Activated naive CD8-positive, alpha-beta T cell treated with anti-CD3 and anti-CD28 coated beads, Interleukin-2, amount 10 ng/mL, durations not matched to agents 7 days and 5 days (primary cell): ENCODE measurements around the gene IL1RAPL2. TPM values are rescaled to one million over a fixed set of nuclear protein-coding genes. Genes with fewer than 3 reads are reported as not detected.

ENCODE experiments used
- ATAC-seq: fragments of 150-1000 bp; cut with Tn5 transposase; one replicate; pipeline ENCODE4 v1.10.0; 2021; ENCODE audit warnings: low read depth, moderate library complexity
- POLR2A ChIA-PET: fragments of 350-600 bp; sonication (Branson Sonifier 250); formaldehyde crosslinking; loops from one replicate; lab custom pipeline; 2021; ENCODE audit warnings: antibody characterized with exemption; lab: Charles Lee
- DNase-seq: peaks from one replicate; pipeline ENCODE4 v3.0.0; 2021
- H3K27ac Mint-ChIP-seq: one replicate; pipeline ENCODE4 v1.8.0; 2022; ENCODE audit warnings: mild to moderate bottlenecking, mixed read lengths
- H3K27me3 Mint-ChIP-seq: one replicate; pipeline ENCODE4 v1.8.0; 2022; ENCODE audit warnings: mild to moderate bottlenecking, moderate library complexity, mixed read lengths
- H3K36me3 Mint-ChIP-seq: one replicate; pipeline ENCODE4 v1.8.0; 2021; ENCODE audit warnings: mild to moderate bottlenecking, mixed read lengths
- H3K4me1 Mint-ChIP-seq: one replicate; pipeline ENCODE4 v1.8.0; 2021; ENCODE audit warnings: mixed read lengths
- H3K4me3 Mint-ChIP-seq: one replicate; pipeline ENCODE4 v1.8.0; 2022; ENCODE audit warnings: mild to moderate bottlenecking, moderate library complexity, mixed read lengths
- H3K9me3 Mint-ChIP-seq: one replicate; pipeline ENCODE4 v1.8.0; 2021; ENCODE audit warnings: mixed read lengths
- total RNA-seq, 2 experiments: library from RNA; stranded (reverse); gene quantifications; one replicate each; pipeline ENCODE4 v1.2.3, GENCODE V29; 2021

IL1RAPL2 gene
- total RNA-seq, 2 experiments from 2014 or later, result not detected

- Mint-ChIP-seq H3K36me3 (no peaks in the 10 kb centered on the region), H3K27me3 (no peaks in the 10 kb centered on the region), H3K9me3 (no peaks in the 10 kb centered on the region), H3K4me1 (no peaks in the 10 kb centered on the region), H3K4me3 (no peak overlapping the region), H3K27ac (no peak overlapping the region)
- ATAC-seq, result no peak
- DNase-seq, result no peak
- POLR2A ChIA-PET, result no interaction called here
These were observed 554.5 kb downstream of the IL1RAPL2 start for GRCh38 chrX:105120463-105120862.

GRCh38 chrX:105121186-105121585, 555.2 kb downstream of the IL1RAPL2 start:
- Mint-ChIP-seq H3K36me3 (no peaks in the 10 kb centered on the region), H3K4me1 (no peaks in the 10 kb centered on the region), H3K27me3 (no peaks in the 10 kb centered on the region), H3K4me3 (no peak overlapping the region), H3K9me3 (no peaks in the 10 kb centered on the region), H3K27ac (no peak overlapping the region)
- POLR2A ChIA-PET, result no interaction called here
- DNase-seq (no peak), ATAC-seq (no peak)

GRCh38 chrX:105126201-105126600, 560.2 kb downstream of the IL1RAPL2 start:
- POLR2A ChIA-PET, result no interaction called here

GRCh38 chrX:105134273-105134672, 568.3 kb downstream of the IL1RAPL2 start:
- POLR2A ChIA-PET, result no interaction called here
- no peaks in the 10 kb centered on the region for H3K9me3 Mint-ChIP-seq
- no peaks in the 10 kb centered on the region for H3K4me1 Mint-ChIP-seq
- H3K4me3 Mint-ChIP-seq, result no peak overlapping the region
- no peaks in the 10 kb centered on the region for H3K27me3 Mint-ChIP-seq
- H3K36me3 Mint-ChIP-seq, result no peaks in the 10 kb centered on the region
- ATAC-seq (no peak), DNase-seq (no peak)
- no peak overlapping the region for H3K27ac Mint-ChIP-seq

More at GRCh38 chrX:105126201-105126600, 560.2 kb downstream of the IL1RAPL2 start:
- H3K27ac Mint-ChIP-seq, result no peak overlapping the region
- H3K27me3 Mint-ChIP-seq, result no peaks in the 10 kb centered on the region
- H3K4me1 Mint-ChIP-seq, result no peaks in the 10 kb centered on the region
- no peaks in the 10 kb centered on the region for H3K36me3 Mint-ChIP-seq
- no peaks in the 10 kb centered on the region for H3K9me3 Mint-ChIP-seq
- ATAC-seq (no peak), DNase-seq (no peak)
- no peak overlapping the region for H3K4me3 Mint-ChIP-seq

- H3K9me3 Mint-ChIP-seq, result no peaks in the 10 kb centered on the region
- DNase-seq (no peak), ATAC-seq (no peak)
- no peak overlapping the region for H3K27ac Mint-ChIP-seq
- H3K27me3 Mint-ChIP-seq, result no peaks in the 10 kb centered on the region
- H3K4me3 Mint-ChIP-seq, result no peak overlapping the region
- H3K36me3 Mint-ChIP-seq, result no peaks in the 10 kb centered on the region
- no peaks in the 10 kb centered on the region for H3K4me1 Mint-ChIP-seq
- POLR2A ChIA-PET, result no interaction called here
These were observed 570.8 kb downstream of the IL1RAPL2 start for GRCh38 chrX:105136786-105137185.

- H3K27me3 Mint-ChIP-seq, result no peaks in the 10 kb centered on the region
- H3K36me3 Mint-ChIP-seq, result no peaks in the 10 kb centered on the region
- ATAC-seq (no peak), DNase-seq (no peak)
- H3K27ac Mint-ChIP-seq, result no peak overlapping the region
- H3K4me1 Mint-ChIP-seq, result no peaks in the 10 kb centered on the region
- POLR2A ChIA-PET, result no interaction called here
- no peak overlapping the region for H3K4me3 Mint-ChIP-seq
- H3K9me3 Mint-ChIP-seq, result no peaks in the 10 kb centered on the region
These were observed 584.0 kb downstream of the IL1RAPL2 start for GRCh38 chrX:105150036-105150435.

GRCh38 chrX:105150557-105150956, 584.6 kb downstream of the IL1RAPL2 start:
- POLR2A ChIA-PET, result no interaction called here
- no peaks in the 10 kb centered on the region for H3K36me3 Mint-ChIP-seq
- no peak overlapping the region for H3K27ac Mint-ChIP-seq
- no peak overlapping the region for H3K4me3 Mint-ChIP-seq
- DNase-seq (no peak), ATAC-seq (no peak)
- no peaks in the 10 kb centered on the region for H3K27me3 Mint-ChIP-seq
- H3K9me3 Mint-ChIP-seq, result no peaks in the 10 kb centered on the region
- no peaks in the 10 kb centered on the region for H3K4me1 Mint-ChIP-seq

- Mint-ChIP-seq H3K36me3 (no peaks in the 10 kb centered on the region), H3K27ac (no peak overlapping the region), H3K9me3 (no peaks in the 10 kb centered on the region), H3K4me3 (no peak overlapping the region), H3K27me3 (no peaks in the 10 kb centered on the region), H3K4me1 (no peaks in the 10 kb centered on the region)
- POLR2A ChIA-PET, result no interaction called here
- ATAC-seq (no peak), DNase-seq (no peak)
These were observed 601.2 kb downstream of the IL1RAPL2 start for GRCh38 chrX:105167233-105167632.

- no peak overlapping the region for H3K4me3 Mint-ChIP-seq
- no peaks in the 10 kb centered on the region for H3K9me3 Mint-ChIP-seq
- no peaks in the 10 kb centered on the region for H3K36me3 Mint-ChIP-seq
- no peaks in the 10 kb centered on the region for H3K27me3 Mint-ChIP-seq
- DNase-seq (no peak), ATAC-seq (no peak)
- POLR2A ChIA-PET, result no interaction called here
- no peaks in the 10 kb centered on the region for H3K4me1 Mint-ChIP-seq
- H3K27ac Mint-ChIP-seq, result no peak overlapping the region
These were observed 602.6 kb downstream of the IL1RAPL2 start for GRCh38 chrX:105168577-105168976.

- Mint-ChIP-seq H3K27me3 (no peaks in the 10 kb centered on the region), H3K36me3 (no peaks in the 10 kb centered on the region), H3K27ac (no peak overlapping the region), H3K4me3 (no peak overlapping the region), H3K9me3 (no peaks in the 10 kb centered on the region), H3K4me1 (no peaks in the 10 kb centered on the region)
- POLR2A ChIA-PET, result no interaction called here
- no peak for DNase-seq
- no peak for ATAC-seq
These were observed 607.1 kb downstream of the IL1RAPL2 start for GRCh38 chrX:105173071-105173470.

GRCh38 chrX:105179644-105180043, 613.6 kb downstream of the IL1RAPL2 start:
- DNase-seq (no peak), ATAC-seq (no peak)
- Mint-ChIP-seq H3K27ac (no peak overlapping the region), H3K9me3 (no peaks in the 10 kb centered on the region), H3K36me3 (no peaks in the 10 kb centered on the region), H3K4me3 (no peak overlapping the region), H3K4me1 (no peaks in the 10 kb centered on the region), H3K27me3 (no peaks in the 10 kb centered on the region)
- POLR2A ChIA-PET, result no interaction called here

- POLR2A ChIA-PET, result no interaction called here
- DNase-seq (no peak), ATAC-seq (no peak)
- no peak overlapping the region for H3K4me3 Mint-ChIP-seq
- no peaks in the 10 kb centered on the region for H3K4me1 Mint-ChIP-seq
- H3K36me3 Mint-ChIP-seq, result no peaks in the 10 kb centered on the region
- H3K27me3 Mint-ChIP-seq, result no peaks in the 10 kb centered on the region
- no peaks in the 10 kb centered on the region for H3K9me3 Mint-ChIP-seq
- no peak overlapping the region for H3K27ac Mint-ChIP-seq
These were observed 623.1 kb downstream of the IL1RAPL2 start for GRCh38 chrX:105189093-105189492.

GRCh38 chrX:105190252-105190853, 624.4 kb downstream of the IL1RAPL2 start:
- Mint-ChIP-seq H3K4me1 (no peaks in the 10 kb centered on the region), H3K9me3 (no peaks in the 10 kb centered on the region), H3K36me3 (no peaks in the 10 kb centered on the region), H3K27ac (no peak overlapping the region), H3K4me3 (no peak overlapping the region), H3K27me3 (no peaks in the 10 kb centered on the region)
- DNase-seq (no peak), ATAC-seq (no peak)
- POLR2A ChIA-PET, result no interaction called here

- no peaks in the 10 kb centered on the region for H3K27me3 Mint-ChIP-seq
- H3K27ac Mint-ChIP-seq, result no peak overlapping the region
- H3K36me3 Mint-ChIP-seq, result no peaks in the 10 kb centered on the region
- POLR2A ChIA-PET, result no interaction called here
- no peak for ATAC-seq
- no peak overlapping the region for H3K4me3 Mint-ChIP-seq
- H3K9me3 Mint-ChIP-seq, result no peaks in the 10 kb centered on the region
- no peaks in the 10 kb centered on the region for H3K4me1 Mint-ChIP-seq
- no peak for DNase-seq
These were observed 625.9 kb downstream of the IL1RAPL2 start for GRCh38 chrX:105191878-105192277.

- ATAC-seq (no peak), DNase-seq (no peak)
- H3K36me3 Mint-ChIP-seq, result no peaks in the 10 kb centered on the region
- H3K27ac Mint-ChIP-seq, result no peak overlapping the region
- H3K27me3 Mint-ChIP-seq, result no peaks in the 10 kb centered on the region
- no peak overlapping the region for H3K4me3 Mint-ChIP-seq
- no peaks in the 10 kb centered on the region for H3K4me1 Mint-ChIP-seq
- no peaks in the 10 kb centered on the region for H3K9me3 Mint-ChIP-seq
- POLR2A ChIA-PET, result no interaction called here
These were observed 643.4 kb downstream of the IL1RAPL2 start for GRCh38 chrX:105209406-105209805.
